HCT116 (cell line): ENCODE measurements around the gene INTS6L. TPM values are rescaled to one million over a fixed set of nuclear protein-coding genes. Genes with fewer than 3 reads are reported as not detected.
A peak's percentile ranks its signal among the peaks of the same experiment; 100 is the strongest.
"Not testable (repeated sequence)": the region's sequence is repeated elsewhere in the genome, so short reads cannot be mapped to it uniquely, and the experiment has no call there.

Experiments
- ATAC-seq: fragments of 200-7000 bp; cut with Tn5 transposase; 2 replicates; pipeline ENCODE4 v1.9.1; 2020; ENCODE audit warnings: mild to moderate bottlenecking, moderate library complexity
- BruUV-seq: library from RNA; stranded (reverse); fragments of 400-500 nt; replicated peaks from 2 replicates; lab custom pipeline; 2021; lab: Mats Ljungman, UMichigan
- CTCF ChIA-PET: fragments of 300-600 bp; sonication (Branson Sonifier 250); formaldehyde crosslinking; loops from one replicate; lab custom pipeline; 2021; ENCODE audit warnings: antibody characterized with exemption; lab: Charles Lee
- POLR2A ChIA-PET: fragments of 300-600, 350-600 bp; sonication (Branson Sonifier 250); formaldehyde crosslinking; loops from one replicate; lab custom pipeline; 2021; ENCODE audit warnings: antibody characterized with exemption; lab: Charles Lee
- RAD21 ChIA-PET, 2 experiments: fragments of 300-600 bp; sonication (Branson Sonifier 250); formaldehyde crosslinking; loops; one replicate each; lab custom pipeline; 2023; ENCODE audit warnings: low total read pairs in 2 of 2; ENCODE audit not compliant: uncharacterized antibody in 2 of 2, unreplicated experiment in 2 of 2, low non-redundant PET in 1 of 2; lab: Charles Lee
- DNase-seq: peaks from one replicate; pipeline ENCODE4 v3.0.0-alpha.2; 2010; ENCODE audit warnings: low read depth, low spot score
- H2AFZ ChIP-seq: fragments of 200-600 bp; shearing (Covaris generic), sonication (generic); 2 replicates; pipeline ENCODE4 v1.6.1; 2017; ENCODE audit warnings: low read depth, mixed run types, mixed read lengths, antibody characterized with exemption, low read length; ENCODE audit not compliant: poor library complexity, severe bottlenecking
- H3K27ac ChIP-seq: 2 replicates; pipeline ENCODE4 v1.5.1; 2012; ENCODE audit warnings: low read depth, low read length
- H3K27me3 ChIP-seq: fragments of 200-600 bp; sonication (generic); 2 replicates; pipeline ENCODE4 v1.6.1; 2016; ENCODE audit warnings: mixed run types, low read length, mixed read lengths; ENCODE audit not compliant: insufficient read depth
- H3K36me3 ChIP-seq, 2 experiments: fragments of 200-500 bp in 1 of 2; fragments of 200-600 bp in 1 of 2; sonication (Bioruptor generic) in 1 of 2; sonication (generic) in 1 of 2; 2 replicates each; pipeline versions ENCODE4 v1.5.1 to v1.6.1; 2014 to 2016; ENCODE audit warnings: low read length in 2 of 2, inconsistent platforms in 1 of 2, mixed read lengths in 1 of 2, mixed run types in 1 of 2; ENCODE audit not compliant: insufficient read depth in 2 of 2, control insufficient read depth in 1 of 2
- H3K4me1 ChIP-seq, 2 experiments: fragments of 200-600 bp in 1 of 2; sonication (generic) in 1 of 2; 2 replicates each; pipeline versions ENCODE4 v1.5.1 to v1.6.1; 2012 to 2017; ENCODE audit warnings: low read length in 2 of 2, inconsistent platforms in 1 of 2, mild to moderate bottlenecking in 1 of 2, mixed read lengths in 1 of 2, mixed run types in 1 of 2, moderate library complexity in 1 of 2; ENCODE audit not compliant: insufficient read depth in 2 of 2, control insufficient read depth in 1 of 2
- H3K4me2 ChIP-seq: fragments of 200-600 bp; sonication (generic); 2 replicates; pipeline ENCODE4 v1.6.1; 2017; ENCODE audit warnings: mixed run types, low read length, mixed read lengths
- H3K4me3 ChIP-seq, 2 experiments: fragments of 200-600 bp in 1 of 2; sonication (generic) in 1 of 2; replicated peaks in 1 of 2; 2 replicates each; pipeline ENCODE4 v1.5.1; 2011 to 2016; ENCODE audit warnings: low read length in 2 of 2, control low read depth in 1 of 2, low read depth in 1 of 2, mild to moderate bottlenecking in 1 of 2, mixed read lengths in 1 of 2, mixed run types in 1 of 2
- H3K79me2 ChIP-seq: fragments of 200-600 bp; sonication (generic); 2 replicates; pipeline ENCODE4 v1.6.1; 2017; ENCODE audit warnings: mild to moderate bottlenecking, mixed run types, low read length, moderate library complexity, mixed read lengths; ENCODE audit not compliant: insufficient read depth
- H3K9ac ChIP-seq: fragments of 200-600 bp; sonication (generic); 2 replicates; pipeline ENCODE4 v1.6.1; 2016; ENCODE audit warnings: low read length, mixed read lengths
- H3K9me2 ChIP-seq: fragments of 200-600 bp; sonication (generic), shearing (Covaris generic); 2 replicates; pipeline ENCODE4 v1.6.1; 2017; ENCODE audit warnings: mixed run types, mild to moderate bottlenecking, moderate library complexity; ENCODE audit not compliant: insufficient read depth
- H3K9me3 ChIP-seq, 2 experiments: fragments of 200-500 bp in 1 of 2; fragments of 200-600 bp in 1 of 2; sonication (Bioruptor generic) in 1 of 2; sonication (generic) in 1 of 2; 2 replicates each; pipeline ENCODE4 v1.6.1; 2014 to 2017; ENCODE audit warnings: low read length in 2 of 2, mixed read lengths in 2 of 2, inconsistent platforms in 1 of 2, low read depth in 1 of 2, mild to moderate bottlenecking in 1 of 2, mixed run types in 1 of 2, moderate library complexity in 1 of 2; ENCODE audit not compliant: control insufficient read depth in 1 of 2, insufficient read depth in 1 of 2
- H4K20me1 ChIP-seq: fragments of 200-600 bp; sonication (generic), shearing (Covaris generic); 2 replicates; pipeline ENCODE4 v1.6.1; 2017; ENCODE audit warnings: mixed run types, mild to moderate bottlenecking, moderate library complexity; ENCODE audit not compliant: insufficient read depth
- POLR2A ChIP-seq: IDR thresholded peaks from 2 replicates; pipeline ENCODE4 v1.7.0; 2011; ENCODE audit warnings: borderline replicate concordance; ENCODE audit not compliant: insufficient read depth, insufficient read length; ENCODE audit errors: extremely low read depth
- POLR2AphosphoS5 ChIP-seq: IDR thresholded peaks from 2 replicates; pipeline ENCODE4 v1.6.1; 2011; ENCODE audit warnings: mild to moderate bottlenecking, low read depth, low read length, moderate library complexity
- intact Hi-C: fragments of 100-400 bp; cut with micrococcal nuclease; formaldehyde crosslinking; loops from 2 replicates; pipeline ENCODE4 v1.10.0; 2022
- total RNA-seq: library from RNA; stranded (reverse); gene quantifications from one replicate; pipeline ENCODE4 v1.2.1, GENCODE V29; 2021; ENCODE audit not compliant: unreplicated experiment
- TF ChIP-seq, protein P1 (sequence below), 3 experiments: fragments of 200-600 bp in 1 of 3; sonication (generic) in 1 of 3; IDR thresholded peaks in 2 of 3; conservative IDR thresholded peaks in 1 of 3; 2 replicates each; pipeline ENCODE4 v1.5.1; 2012 to 2017; ENCODE audit warnings: low read depth in 2 of 3, low read length in 2 of 3, antibody characterized with exemption in 1 of 3, borderline replicate concordance in 1 of 3, control low read depth in 1 of 3, mild to moderate bottlenecking in 1 of 3, mixed read lengths in 1 of 3, mixed run types in 1 of 3, moderate library complexity in 1 of 3; ENCODE audit not compliant: insufficient read depth in 1 of 3

The INTS6L gene
- total RNA-seq, 1 experiment from 2014 or later, result 3.6 TPM

GRCh38 chrX:135585153-135585552 is 64.7 kb downstream of the INTS6L start:
- CTCF ChIA-PET, result no interaction called here
- intact Hi-C loops, result no loop called here
- ATAC-seq, result no peak
- no peak for DNase-seq
- H4K20me1 ChIP-seq, result no peaks in the 10 kb centered on the region
- H2AFZ ChIP-seq, result no peak overlapping the region
- no peak overlapping the region for H3K9ac ChIP-seq
- no peaks in the 10 kb centered on the region for H3K9me2 ChIP-seq
- H3K27ac ChIP-seq, result no peak overlapping the region
- H3K4me1 ChIP-seq, result no peaks in the 10 kb centered on the region
- no TSS peak for BruUV-seq
- H3K36me3 ChIP-seq, result no peaks in the 10 kb centered on the region
- no peaks in the 10 kb centered on the region for H3K27me3 ChIP-seq
- POLR2A ChIA-PET, result no interaction called here
- H3K9me3 ChIP-seq, result no peaks in the 10 kb centered on the region
- H3K79me2 ChIP-seq, result no peaks in the 10 kb centered on the region
- no peak overlapping the region for H3K4me2 ChIP-seq
- TF ChIP-seq POLR2AphosphoS5, result no peak
- RAD21 ChIA-PET, result no interaction called here
- no peak overlapping the region for H3K4me3 ChIP-seq

- RAD21 ChIA-PET, result no interaction called here
- no peak overlapping the region for H3K4me3 ChIP-seq
These were observed 71.4 kb downstream of the INTS6L start for GRCh38 chrX:135591871-135592270.

DNA sequence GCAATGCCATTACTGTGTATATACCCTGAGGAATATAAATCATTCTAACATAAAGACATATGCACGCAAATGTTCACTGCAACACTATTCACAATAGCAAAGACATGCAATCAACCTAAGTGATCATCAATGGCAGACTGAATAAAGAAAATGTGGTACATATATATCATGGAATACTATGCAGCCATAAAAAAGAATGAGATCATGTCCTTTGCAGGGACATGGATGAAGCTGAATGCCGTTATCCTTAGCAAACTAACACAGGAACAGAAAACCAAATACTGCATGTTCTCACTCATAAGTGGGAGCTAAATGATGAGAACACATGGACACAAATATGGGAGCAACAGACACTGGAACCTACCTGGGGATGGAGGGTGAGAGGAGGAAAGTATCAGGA is 73.6 kb downstream of the INTS6L start:
- H3K36me3 ChIP-seq, RAD21 ChIA-PET, H2AFZ ChIP-seq, POLR2A ChIA-PET, ATAC-seq, H3K4me3 ChIP-seq, H3K9ac ChIP-seq, H3K4me1 ChIP-seq, CTCF ChIA-PET, H4K20me1 ChIP-seq, H3K4me2 ChIP-seq, H3K27me3 ChIP-seq, H3K79me2 ChIP-seq, H3K9me3 ChIP-seq, intact Hi-C loops, BruUV-seq, DNase-seq, H3K27ac ChIP-seq, H3K9me2 ChIP-seq: not testable (repeated sequence)

More at GRCh38 chrX:135591871-135592270, 71.4 kb downstream of the INTS6L start:
- ATAC-seq (no peak), DNase-seq (no peak)
- Histone ChIP-seq H3K36me3 (no peaks in the 10 kb centered on the region), H3K4me1 (no peaks in the 10 kb centered on the region), H3K9ac (no peak overlapping the region), H3K27me3 (no peaks in the 10 kb centered on the region), H3K79me2 (no peaks in the 10 kb centered on the region), H2AFZ (no peak overlapping the region), H3K4me2 (no peak overlapping the region), H3K27ac (no peak overlapping the region), H3K9me2 (no peaks in the 10 kb centered on the region), H4K20me1 (no peaks in the 10 kb centered on the region), H3K9me3 (no peaks in the 10 kb centered on the region)
- ChIA-PET POLR2A (no interaction called here), CTCF (no interaction called here)
- intact Hi-C loops, result no loop called here
- TF ChIP-seq POLR2A, result no peak
- TF ChIP-seq, protein P1, sequence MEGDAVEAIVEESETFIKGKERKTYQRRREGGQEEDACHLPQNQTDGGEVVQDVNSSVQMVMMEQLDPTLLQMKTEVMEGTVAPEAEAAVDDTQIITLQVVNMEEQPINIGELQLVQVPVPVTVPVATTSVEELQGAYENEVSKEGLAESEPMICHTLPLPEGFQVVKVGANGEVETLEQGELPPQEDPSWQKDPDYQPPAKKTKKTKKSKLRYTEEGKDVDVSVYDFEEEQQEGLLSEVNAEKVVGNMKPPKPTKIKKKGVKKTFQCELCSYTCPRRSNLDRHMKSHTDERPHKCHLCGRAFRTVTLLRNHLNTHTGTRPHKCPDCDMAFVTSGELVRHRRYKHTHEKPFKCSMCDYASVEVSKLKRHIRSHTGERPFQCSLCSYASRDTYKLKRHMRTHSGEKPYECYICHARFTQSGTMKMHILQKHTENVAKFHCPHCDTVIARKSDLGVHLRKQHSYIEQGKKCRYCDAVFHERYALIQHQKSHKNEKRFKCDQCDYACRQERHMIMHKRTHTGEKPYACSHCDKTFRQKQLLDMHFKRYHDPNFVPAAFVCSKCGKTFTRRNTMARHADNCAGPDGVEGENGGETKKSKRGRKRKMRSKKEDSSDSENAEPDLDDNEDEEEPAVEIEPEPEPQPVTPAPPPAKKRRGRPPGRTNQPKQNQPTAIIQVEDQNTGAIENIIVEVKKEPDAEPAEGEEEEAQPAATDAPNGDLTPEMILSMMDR (IDR thresholded peaks at IDR 0.05 in 2 of 3, conservative IDR thresholded peaks at IDR 0.05 in 1 of 3; ENCODE audit: borderline replicate concordance in 1 of 3, insufficient read depth in 1 of 3, low read depth in 2 of 3, low read length in 2 of 3), result 0 out of 6 replicates have a peak, but pooled peaks of 2 of the 3 experiments have one; percentile 14 to 22
- BruUV-seq, result no TSS peak

GRCh38 chrX:135594453-135594852 is 74.0 kb downstream of the INTS6L start:
- ATAC-seq, H3K79me2 ChIP-seq, H4K20me1 ChIP-seq, H3K9ac ChIP-seq, H3K27ac ChIP-seq, CTCF ChIA-PET, H3K4me2 ChIP-seq, POLR2A ChIA-PET, H3K9me2 ChIP-seq, BruUV-seq, H3K4me1 ChIP-seq, RAD21 ChIA-PET, H3K4me3 ChIP-seq, H2AFZ ChIP-seq, H3K9me3 ChIP-seq, DNase-seq, H3K36me3 ChIP-seq, intact Hi-C loops, H3K27me3 ChIP-seq: not testable (repeated sequence)
